IMR-90 (cell line): ENCODE results near the gene SDHAF4. TPM values are rescaled to one million over a fixed set of nuclear protein-coding genes. Genes with fewer than 3 reads are reported as not detected.

Experiments
- ATAC-seq: fragments of 200-7000 bp; cut with Tn5 transposase; 2 replicates; pipeline ENCODE4 v1.9.1; 2020; ENCODE audit warnings: low read depth, mild to moderate bottlenecking, moderate library complexity
- BruUV-seq: library from RNA; stranded (reverse); fragments of 400-500 nt; replicated peaks from 2 replicates; lab custom pipeline; 2021; lab: Mats Ljungman, UMichigan
- CTCF ChIA-PET: fragments of 300-600 bp; formaldehyde crosslinking; extraction: SDS; loops from one replicate; lab custom pipeline; 2021; ENCODE audit warnings: antibody characterized with exemption; lab: Yijun Ruan, JAX
- POLR2A ChIA-PET: fragments of 300-600 bp; sonication (Branson Sonifier 250); formaldehyde crosslinking; loops from one replicate; lab custom pipeline; 2022; ENCODE audit warnings: antibody characterized with exemption; ENCODE audit not compliant: unreplicated experiment; lab: Charles Lee
- DNase-seq: peaks from one replicate; pipeline ENCODE4 v3.0.0; 2013
- H2AFZ ChIP-seq: replicated peaks from 2 replicates; pipeline ENCODE3; 2013; ENCODE audit warnings: low read length, mild to moderate bottlenecking; ENCODE audit not compliant: poor library complexity
- H2AK5ac ChIP-seq: 2 replicates; pipeline ENCODE4 v1.6.1; 2013; ENCODE audit warnings: low read depth, low read length, inconsistent platforms
- H2AK9ac ChIP-seq: replicated peaks from 2 replicates; pipeline ENCODE3; 2013; ENCODE audit warnings: mild to moderate bottlenecking, low read depth, low read length, moderate library complexity; ENCODE audit not compliant: poor library complexity
- H2BK120ac ChIP-seq: 2 replicates; pipeline ENCODE4 v1.6.1; 2013; ENCODE audit warnings: low read depth, low read length, inconsistent platforms
- H2BK15ac ChIP-seq: 3 replicates; pipeline ENCODE4 v1.6.1; 2013; ENCODE audit warnings: low read depth, low read length, inconsistent platforms
- H2BK20ac ChIP-seq: 2 replicates; pipeline ENCODE4 v1.6.1; 2013; ENCODE audit warnings: low read depth, mild to moderate bottlenecking, inconsistent platforms, low read length, moderate library complexity
- H2BK5ac ChIP-seq: 2 replicates; pipeline ENCODE4 v1.6.1; 2013; ENCODE audit warnings: mild to moderate bottlenecking, low read depth, low read length, inconsistent platforms; ENCODE audit not compliant: poor library complexity, severe bottlenecking
- H3K14ac ChIP-seq: replicated peaks from 2 replicates; pipeline ENCODE4 v1.6.1; 2013; ENCODE audit warnings: low read depth, low read length, inconsistent platforms
- H3K18ac ChIP-seq: 2 replicates; pipeline ENCODE4 v1.6.1; 2013; ENCODE audit warnings: low read depth, low read length, control low read depth
- H3K23ac ChIP-seq: 2 replicates; pipeline ENCODE4 v1.6.1; 2013; ENCODE audit warnings: low read depth, low read length, inconsistent platforms
- H3K27ac ChIP-seq: 2 replicates; pipeline ENCODE4 v1.5.1; 2013; ENCODE audit warnings: mild to moderate bottlenecking, control low read depth, low read length; ENCODE audit not compliant: insufficient read depth
- H3K27me3 ChIP-seq: 2 replicates; pipeline ENCODE4 v1.6.1; 2013; ENCODE audit warnings: low read length; ENCODE audit not compliant: control insufficient read depth, insufficient read depth
- H3K36me3 ChIP-seq: 2 replicates; pipeline ENCODE4 v1.6.1; 2013; ENCODE audit warnings: low read length, mixed read lengths; ENCODE audit not compliant: control insufficient read depth, insufficient read depth
- H3K4ac ChIP-seq: 2 replicates; pipeline ENCODE4 v1.6.1; 2013; ENCODE audit warnings: low read depth, low read length, inconsistent platforms
- H3K4me1 ChIP-seq: 2 replicates; pipeline ENCODE4 v1.6.1; 2013; ENCODE audit warnings: low read length, mixed read lengths; ENCODE audit not compliant: control insufficient read depth, insufficient read depth
- H3K4me2 ChIP-seq: 2 replicates; pipeline ENCODE4 v1.6.1; 2013; ENCODE audit warnings: low read depth, mild to moderate bottlenecking, control low read depth, low read length, moderate library complexity
- H3K4me3 ChIP-seq: 2 replicates; pipeline ENCODE4 v1.5.1; 2013; ENCODE audit warnings: low read depth, mild to moderate bottlenecking, control low read depth, low read length, moderate library complexity; ENCODE audit not compliant: insufficient read depth
- H3K56ac ChIP-seq: 2 replicates; pipeline ENCODE4 v1.6.1; 2013; ENCODE audit warnings: low read length, inconsistent platforms; ENCODE audit not compliant: insufficient read depth; ENCODE audit errors: extremely low read depth
- H3K79me1 ChIP-seq, 2 experiments: 2 replicates each; pipeline ENCODE4 v1.6.1; 2013; ENCODE audit warnings: low read length in 2 of 2, inconsistent platforms in 1 of 2, low read depth in 1 of 2
- H3K9ac ChIP-seq: 2 replicates; pipeline ENCODE4 v1.6.1; 2013; ENCODE audit warnings: low read depth, low read length, control low read depth
- H3K9me1 ChIP-seq: 2 replicates; pipeline ENCODE4 v1.6.1; 2013; ENCODE audit warnings: low read length, inconsistent platforms; ENCODE audit not compliant: insufficient read depth
- H3K9me3 ChIP-seq: 2 replicates; pipeline ENCODE4 v1.6.1; 2013; ENCODE audit warnings: low read length; ENCODE audit not compliant: control insufficient read depth, insufficient read depth
- H4K20me1 ChIP-seq: 2 replicates; pipeline ENCODE4 v1.6.1; 2013; ENCODE audit warnings: low read length, inconsistent platforms; ENCODE audit not compliant: insufficient read depth
- H4K5ac ChIP-seq: 2 replicates; pipeline ENCODE4 v1.6.1; 2013; ENCODE audit warnings: mild to moderate bottlenecking, low read depth, low read length, control low read depth
- H4K8ac ChIP-seq, 2 experiments: 2 replicates each; pipeline ENCODE4 v1.6.1; 2013; ENCODE audit warnings: low read depth in 2 of 2, low read length in 2 of 2, control low read depth in 1 of 2, inconsistent platforms in 1 of 2
- H4K91ac ChIP-seq: 2 replicates; pipeline ENCODE4 v1.6.1; 2013; ENCODE audit warnings: low read depth, low read length, inconsistent platforms; ENCODE audit not compliant: insufficient read depth
- BHLHE40 ChIP-seq: fragments of 150-350 bp; IDR thresholded peaks from 2 replicates; pipeline ENCODE4 v1.6.1; 2016; ENCODE audit warnings: mild to moderate bottlenecking, low read depth, low read length
- CEBPB ChIP-seq: IDR thresholded peaks from 2 replicates; pipeline ENCODE4 v1.6.1; 2012; ENCODE audit warnings: low read depth, low read length, improper control_type of control experiment
- CHD1 ChIP-seq: IDR thresholded peaks from 2 replicates; pipeline ENCODE4 v1.6.1; 2012; ENCODE audit warnings: low read depth, low read length, improper control_type of control experiment
- CTCF ChIP-seq: conservative IDR thresholded peaks from 2 replicates; pipeline ENCODE4 v1.5.1; 2012; ENCODE audit warnings: mild to moderate bottlenecking, low read depth, low read length, improper control_type of control experiment
- ELK1 ChIP-seq: fragments of 150-350 bp; IDR thresholded peaks from 2 replicates; pipeline ENCODE4 v1.6.1; 2016; ENCODE audit warnings: low read depth, mild to moderate bottlenecking, low read length, moderate library complexity, borderline replicate concordance
- FOS ChIP-seq: fragments of 150-350 bp; IDR thresholded peaks from 2 replicates; pipeline ENCODE4 v1.6.1; 2016; ENCODE audit warnings: low read depth, low read length
- MAFK ChIP-seq: IDR thresholded peaks from 2 replicates; pipeline ENCODE4 v1.6.1; 2012; ENCODE audit warnings: low read depth, low read length, improper control_type of control experiment
- MAZ ChIP-seq: IDR thresholded peaks from 2 replicates; pipeline ENCODE4 v1.6.1; 2012; ENCODE audit warnings: low read depth, mild to moderate bottlenecking, low read length, improper control_type of control experiment, moderate library complexity, borderline replicate concordance
- MXI1 ChIP-seq: IDR thresholded peaks from 2 replicates; pipeline ENCODE4 v1.6.1; 2012; ENCODE audit warnings: low read depth, mild to moderate bottlenecking, low read length, moderate library complexity, borderline replicate concordance
- NFE2L2 ChIP-seq: fragments of 150-350 bp; IDR thresholded peaks from 2 replicates; pipeline ENCODE4 v1.6.1; 2016; ENCODE audit warnings: low read depth, mild to moderate bottlenecking, low read length
- POLR2A ChIP-seq: IDR thresholded peaks from 2 replicates; pipeline ENCODE4 v1.6.1; 2012; ENCODE audit warnings: mild to moderate bottlenecking, low read depth, low read length
- RAD21 ChIP-seq: IDR thresholded peaks from 2 replicates; pipeline ENCODE4 v1.6.1; 2012; ENCODE audit warnings: low read length, improper control_type of control experiment
- RCOR1 ChIP-seq: IDR thresholded peaks from 2 replicates; pipeline ENCODE4 v1.6.1; 2012; ENCODE audit warnings: mild to moderate bottlenecking, low read length, improper control_type of control experiment; ENCODE audit not compliant: insufficient replicate concordance
- RFX5 ChIP-seq: IDR thresholded peaks from 2 replicates; pipeline ENCODE4 v1.8.0; 2012; ENCODE audit warnings: low read depth, mild to moderate bottlenecking, low read length, moderate library complexity
- SMC3 ChIP-seq: fragments of 150-350 bp; IDR thresholded peaks from 2 replicates; pipeline ENCODE4 v1.6.1; 2016; ENCODE audit warnings: low read depth, mild to moderate bottlenecking, antibody characterized with exemption, low read length, moderate library complexity
- USF2 ChIP-seq: fragments of 150-350 bp; IDR thresholded peaks from 2 replicates; pipeline ENCODE4 v1.6.1; 2017; ENCODE audit warnings: mild to moderate bottlenecking, antibody characterized with exemption, low read length, low read depth
- WGBS, 2 experiments: methylation state at CpG; one replicate each; pipeline versions ENCODE4 v1.1.5 to v1.1.7; 2013; ENCODE audit warnings: missing lambda C conversion rate in 2 of 2; ENCODE audit not compliant: insufficient read length in 1 of 2; ENCODE audit errors: extremely low coverage in 2 of 2; 5-methylcytosine and 5-hydroxymethylcytosine counted together
- dilution Hi-C: fragments of 300-500 bp; cut with HindIII; formaldehyde crosslinking; loops from one replicate; pipeline ENCODE4 v1.14.3; 2018; ENCODE audit warnings: low sequenced_read_pairs; ENCODE audit not compliant: unreplicated experiment
- in situ Hi-C: fragments of 300-500 bp; cut with MboI; formaldehyde crosslinking; loops from 3 replicates; pipeline ENCODE4 v1.14.3; 2019; ENCODE audit warnings: low sequenced_read_pairs, inconsistent platforms, mixed read lengths
- intact Hi-C: fragments of 100-400 bp; cut with micrococcal nuclease; formaldehyde crosslinking; loops from 2 replicates; pipeline ENCODE4 v1.10.0; 2022
- polyA plus RNA-seq, 3 experiments: library from polyadenylated mRNA; depleted of rRNA; stranded (reverse); fragments of >200 nt; gene quantifications; 2 replicates each; pipeline ENCODE4 v1.2.3, GENCODE V29; 2012; ENCODE audit warnings: low replicate concordance in 1 of 3
- total RNA-seq: library from RNA; depleted of rRNA; stranded (reverse); fragments of >200 nt; gene quantifications from 2 replicates; pipeline ENCODE4 v1.2.3, GENCODE V29; 2012

SDHAF4 gene
- total and polyA plus RNA-seq, 2 of the 4 experiments (the other 2 are of a cell fraction): 1.6 to 4.4 TPM

GRCh38 chr6:70601014-70601413, 34.3 kb downstream of the SDHAF4 start:
- H3K56ac ChIP-seq: no peak overlapping the region
- H3K27me3 ChIP-seq: no peaks in the 10 kb centered on the region
- H3K14ac ChIP-seq: no peak overlapping the region
- BruUV-seq: no TSS peak
- intact Hi-C loops (no loop called here), in situ Hi-C loops (no loop called here), dilution Hi-C loops (no loop called here)
- no peak overlapping the region for H2AFZ ChIP-seq
- no peak overlapping the region for H2BK120ac ChIP-seq
- H3K4ac ChIP-seq: no peak overlapping the region
- H3K9me1 ChIP-seq: no peaks in the 10 kb centered on the region
- H3K9ac ChIP-seq: no peak overlapping the region
- H2BK15ac ChIP-seq: no peak overlapping the region
- H3K27ac ChIP-seq: no peak overlapping the region
- H3K23ac ChIP-seq: no peak overlapping the region
- ChIA-PET CTCF (no interaction called here), POLR2A (no interaction called here)
- no peak overlapping the region for H4K5ac ChIP-seq
- H2BK5ac ChIP-seq: no peak overlapping the region
- no peak overlapping the region for H3K4me2 ChIP-seq
- H2AK5ac ChIP-seq: no peak overlapping the region
- H3K4me1 ChIP-seq: no peaks in the 10 kb centered on the region
- DNase-seq: no peak
- H4K91ac ChIP-seq: no peak overlapping the region
- no CpG with 5 or more reads among the region's 3 CpGs for WGBS, 2 experiments
- no peaks in the 10 kb centered on the region for H3K36me3 ChIP-seq
- no peak overlapping the region for H2AK9ac ChIP-seq
- H2BK20ac ChIP-seq: no peak overlapping the region
- no peaks in the 10 kb centered on the region for H3K79me1 ChIP-seq
- no peak overlapping the region for H3K18ac ChIP-seq
- TF ChIP-seq USF2 (no peak), FOS (no peak), MAFK (no peak), RAD21 (no peak), POLR2A (no peak), RFX5 (no peak), CHD1 (no peak), MXI1 (no peak), SMC3 (no peak), MAZ (no peak), CEBPB (no peak), ELK1 (no peak), RCOR1 (no peak), CTCF (no peak), BHLHE40 (no peak), NFE2L2 (no peak)
- H4K8ac ChIP-seq: no peak overlapping the region
- no peak overlapping the region for H3K4me3 ChIP-seq
- no peaks in the 10 kb centered on the region for H3K9me3 ChIP-seq
- ATAC-seq: no peak
- no peaks in the 10 kb centered on the region for H4K20me1 ChIP-seq
